B cell (primary cell): ENCODE data around the gene GNAL. TPM values are rescaled to one million over a fixed set of nuclear protein-coding genes. Genes with fewer than 3 reads are reported as not detected.

Experiments
- ATAC-seq: fragments of 200-7000 bp; cut with Tn5 transposase; one replicate; pipeline ENCODE4 v1.10.0; 2021; ENCODE audit warnings: low read depth, mild to moderate bottlenecking, moderate number of reproducible peaks, moderate library complexity
- CTCF ChIA-PET: fragments of 350-600 bp; sonication (Branson Sonifier 250); formaldehyde crosslinking; loops from one replicate; lab custom pipeline; 2021; ENCODE audit warnings: antibody characterized with exemption, inconsistent platforms; lab: Charles Lee
- POLR2A ChIA-PET: fragments of 350-600 bp; sonication (Branson Sonifier 250); formaldehyde crosslinking; loops from one replicate; lab custom pipeline; 2021; ENCODE audit warnings: antibody characterized with exemption; lab: Charles Lee
- DNase-seq: peaks from one replicate; pipeline ENCODE4 v3.0.0; 2013
- H2AFZ ChIP-seq: 2 replicates; pipeline ENCODE4 v1.6.1; 2012; ENCODE audit warnings: mild to moderate bottlenecking, low read depth, low read length; ENCODE audit not compliant: insufficient read depth, poor library complexity, severe bottlenecking
- H3K27ac ChIP-seq, 2 donors: 1 replicate in 1 of 2; 2 replicates in 1 of 2; pipeline ENCODE4 v1.5.1; 2012 to 2013; ENCODE audit warnings: low read length in 2 of 2, mild to moderate bottlenecking in 2 of 2, moderate library complexity in 1 of 2
- H3K27me3 ChIP-seq, 4 experiments: fragments of 200-600 bp in 1 of 4; sonication (generic) in 1 of 4; replicated peaks in 1 of 4; 1 replicate in 2 of 4; 2 replicates in 2 of 4; pipeline versions ENCODE4 v1.6.1 to v1.7.0; 2013 to 2016; ENCODE audit warnings: low read length in 3 of 4, mild to moderate bottlenecking in 2 of 4, mixed read lengths in 1 of 4, moderate library complexity in 1 of 4; ENCODE audit not compliant: insufficient read depth in 4 of 4, control insufficient read depth in 3 of 4; ENCODE audit errors: control extremely low read depth in 1 of 4
- H3K36me3 ChIP-seq, 2 experiments: replicated peaks in 1 of 2; 1 replicate in 1 of 2; 2 replicates in 1 of 2; pipeline versions ENCODE4 v1.6.1 to v1.7.1; 2013; ENCODE audit warnings: low read length in 1 of 2; ENCODE audit not compliant: insufficient read depth in 2 of 2, control insufficient read depth in 1 of 2; ENCODE audit errors: control extremely low read depth in 1 of 2, extremely low read depth in 1 of 2
- H3K4me1 ChIP-seq, 2 donors: fragments of 200-600 bp in 1 of 2; sonication (generic) in 1 of 2; 1 replicate in 1 of 2; 2 replicates in 1 of 2; pipeline versions ENCODE4 v1.5.1 to v1.6.1; 2013 to 2017; ENCODE audit warnings: low read length in 2 of 2; ENCODE audit not compliant: control insufficient read depth in 2 of 2, insufficient read depth in 2 of 2
- H3K4me2 ChIP-seq: replicated peaks from 2 replicates; pipeline ENCODE3; 2012; ENCODE audit warnings: mild to moderate bottlenecking, low read depth, low read length; ENCODE audit not compliant: poor library complexity, severe bottlenecking
- H3K4me3 ChIP-seq, 5 experiments: fragments of 200-600 bp in 1 of 5; sonication (generic) in 1 of 5; 1 replicate in 3 of 5; 2 replicates in 2 of 5; pipeline versions ENCODE4 v1.5.1 to v1.7.0; 2011 to 2016; ENCODE audit warnings: low read length in 4 of 5, mild to moderate bottlenecking in 4 of 5, low read depth in 2 of 5, control low read depth in 1 of 5, moderate library complexity in 1 of 5; ENCODE audit not compliant: insufficient read depth in 1 of 5; ENCODE audit errors: control extremely low read depth in 1 of 5, extremely low read depth in 1 of 5
- H3K79me2 ChIP-seq: fragments of 200-600 bp; sonication (generic); one replicate; pipeline ENCODE4 v1.6.0; 2016; ENCODE audit warnings: low read length; ENCODE audit not compliant: control insufficient read depth, insufficient read depth
- H3K9ac ChIP-seq: fragments of 200-600 bp; sonication (generic); 2 replicates; pipeline ENCODE4 v1.6.1; 2017; ENCODE audit warnings: mild to moderate bottlenecking, low read length, moderate library complexity
- H3K9me3 ChIP-seq, 3 donors: one replicate each; pipeline versions ENCODE4 v1.6.1 to v1.7.1; 2013; ENCODE audit warnings: low read length in 2 of 3; ENCODE audit not compliant: control insufficient read depth in 2 of 3, insufficient read depth in 1 of 3; ENCODE audit errors: control extremely low read depth in 1 of 3
- H4K20me1 ChIP-seq: 2 replicates; pipeline ENCODE4 v1.6.0; 2012; ENCODE audit warnings: mild to moderate bottlenecking, low read length; ENCODE audit not compliant: insufficient read depth, control insufficient read depth, poor library complexity, severe bottlenecking
- H3K27ac Mint-ChIP-seq: one replicate; pipeline ENCODE4 v1.8.0; 2021; ENCODE audit warnings: mixed read lengths
- H3K27me3 Mint-ChIP-seq: one replicate; pipeline ENCODE4 v1.8.0; 2021; ENCODE audit warnings: mixed read lengths
- H3K4me1 Mint-ChIP-seq: one replicate; pipeline ENCODE4 v1.8.0; 2021; ENCODE audit warnings: mixed read lengths
- H3K4me3 Mint-ChIP-seq: one replicate; pipeline ENCODE4 v1.8.0; 2021; ENCODE audit warnings: mixed read lengths
- H3K9me3 Mint-ChIP-seq: one replicate; pipeline ENCODE4 v1.8.0; 2022; ENCODE audit warnings: mixed read lengths; ENCODE audit not compliant: insufficient read depth
- EZH2 ChIP-seq: IDR thresholded peaks from 2 replicates; pipeline ENCODE4 v1.6.1; 2012; ENCODE audit warnings: borderline replicate concordance, low read depth, mild to moderate bottlenecking, moderate library complexity, low read length; ENCODE audit not compliant: insufficient read depth, poor library complexity, severe bottlenecking
- WGBS: methylation state at CpG from one replicate; pipeline ENCODE4 v1.1.5; 2013; ENCODE audit warnings: missing lambda C conversion rate; ENCODE audit not compliant: insufficient coverage; 5-methylcytosine and 5-hydroxymethylcytosine counted together
- intact Hi-C: fragments of 100-400 bp; cut with micrococcal nuclease; formaldehyde crosslinking; loops from one replicate; pipeline ENCODE4 v1.10.0; 2022
- polyA plus RNA-seq: library from polyadenylated mRNA; depleted of rRNA; stranded (reverse); fragments of >200 nt; gene quantifications from 2 replicates; pipeline ENCODE4 v1.2.3, GENCODE V29; 2012
- total RNA-seq, 2 donors: library from RNA; stranded (reverse); fragments of 120-200 nt in 1 of 2; gene quantifications; 1 replicate in 1 of 2; 2 replicates in 1 of 2; pipeline versions ENCODE4 v1.2.3 to v1.2.4, GENCODE V29; 2013 to 2022
- TF ChIP-seq, protein P1 (sequence below): fragments of 200-600 bp; IDR thresholded peaks from one replicate; pipeline ENCODE4 v1.8.0; 2022; ENCODE audit warnings: antibody characterized with exemption, mild to moderate bottlenecking

GNAL gene
- total and polyA plus RNA-seq, 2 donors (not counting 1 experiment from before 2014, with no cell fraction given) = 0.01 to 0.12 TPM

DNA sequence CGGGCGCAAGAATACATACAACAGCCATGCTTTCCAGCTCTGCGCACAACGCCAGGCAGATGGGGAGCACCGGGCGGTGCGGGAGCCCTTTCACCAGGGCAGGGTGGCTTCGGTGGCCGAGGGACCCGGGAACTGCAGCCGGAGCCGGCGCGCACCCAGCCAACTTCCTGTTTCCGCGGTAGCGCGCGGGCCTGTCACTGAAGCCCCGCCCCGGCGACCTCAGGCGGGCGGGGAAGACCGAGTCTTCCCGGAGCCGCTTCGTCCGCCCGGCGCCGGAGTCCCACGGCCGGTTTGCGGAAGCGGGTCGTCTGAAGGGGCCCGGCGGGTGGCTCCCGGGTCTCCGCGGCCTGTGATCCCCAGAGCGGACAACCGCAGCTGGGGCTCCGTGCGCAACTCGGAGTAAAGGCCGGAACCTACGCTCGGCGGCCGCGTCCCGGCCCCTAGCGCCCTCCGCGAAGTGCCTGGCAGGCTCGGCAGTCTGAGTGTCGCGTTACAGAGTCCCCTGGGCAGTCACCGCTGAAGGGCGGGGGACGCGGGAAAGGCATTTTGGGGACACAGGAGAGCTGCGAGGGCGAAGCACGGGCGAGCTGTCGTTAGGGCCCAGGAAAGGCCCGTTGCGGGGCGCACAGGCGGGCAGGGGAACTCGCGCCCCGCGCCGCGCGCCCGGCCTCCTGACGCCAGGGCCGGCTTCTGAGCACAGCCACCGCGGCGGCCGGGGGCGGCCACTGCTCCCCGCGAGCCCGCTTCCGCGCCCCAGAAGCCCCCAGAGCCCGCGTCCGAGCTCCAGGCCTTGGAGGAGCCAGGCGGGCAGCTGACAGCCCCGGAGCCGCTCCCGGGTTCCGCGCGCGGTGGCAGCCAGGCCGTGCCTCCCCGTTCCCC, 219.4 kb downstream of the GNAL start, which contains the start of gene MPPE1:
Gene MPPE1, minus strand, starts transcription at position 136 of the 879 bp plus-strand sequence. CDS start 11,053 bp downstream, outside the sequence.
- ChIA-PET CTCF (interaction anchor here (0.8 to 1.3 kb wide), 4 partner anchors 12 to 89 kb away, joined by 3 to 6 read pairs (median 3); no protein-coding TSS in a partner anchor), POLR2A (interaction anchor here (0.9 kb wide), 1 partner anchor 127 kb away, joined by 3 read pairs; no protein-coding TSS in a partner anchor)
- Histone ChIP-seq H3K79me2 (peaks cover 25% of the 10 kb centered on the region), H4K20me1 (no peaks in the 10 kb centered on the region), H3K9me3 (no peaks in the 10 kb centered on the region), H2AFZ (peak within 1 kb of the TSS; percentile 86), H3K4me3 (peak within 1 kb of the TSS; percentile 75 to 96 (median 84)), H3K36me3 (peaks cover 0 to 16% of the 10 kb centered on the region in 2 experiments), H3K27me3 (no peaks in the 10 kb centered on the region), H3K9ac (peak within 1 kb of the TSS; percentile 75), H3K27ac (peak within 1 kb of the TSS; percentile 93 to 97), H3K4me1 (peaks cover 13 to 18% of the 10 kb centered on the region in 2 donors), H3K4me2 (peak within 1 kb of the TSS; percentile 96)
- peak; percentile 92 for ATAC-seq
- Mint-ChIP-seq H3K9me3 (no peaks in the 10 kb centered on the region), H3K4me3 (peak within 1 kb of the TSS; percentile 93), H3K27ac (peak within 1 kb of the TSS; percentile 94), H3K4me1 (peaks cover 21% of the 10 kb centered on the region), H3K27me3 (no peaks in the 10 kb centered on the region)
- peak; percentile 94 for DNase-seq
- under 1% methylated on average over 106 of the region's 106 CpGs for WGBS
- TF ChIP-seq EZH2 = no peak
- TF ChIP-seq, protein P1, sequence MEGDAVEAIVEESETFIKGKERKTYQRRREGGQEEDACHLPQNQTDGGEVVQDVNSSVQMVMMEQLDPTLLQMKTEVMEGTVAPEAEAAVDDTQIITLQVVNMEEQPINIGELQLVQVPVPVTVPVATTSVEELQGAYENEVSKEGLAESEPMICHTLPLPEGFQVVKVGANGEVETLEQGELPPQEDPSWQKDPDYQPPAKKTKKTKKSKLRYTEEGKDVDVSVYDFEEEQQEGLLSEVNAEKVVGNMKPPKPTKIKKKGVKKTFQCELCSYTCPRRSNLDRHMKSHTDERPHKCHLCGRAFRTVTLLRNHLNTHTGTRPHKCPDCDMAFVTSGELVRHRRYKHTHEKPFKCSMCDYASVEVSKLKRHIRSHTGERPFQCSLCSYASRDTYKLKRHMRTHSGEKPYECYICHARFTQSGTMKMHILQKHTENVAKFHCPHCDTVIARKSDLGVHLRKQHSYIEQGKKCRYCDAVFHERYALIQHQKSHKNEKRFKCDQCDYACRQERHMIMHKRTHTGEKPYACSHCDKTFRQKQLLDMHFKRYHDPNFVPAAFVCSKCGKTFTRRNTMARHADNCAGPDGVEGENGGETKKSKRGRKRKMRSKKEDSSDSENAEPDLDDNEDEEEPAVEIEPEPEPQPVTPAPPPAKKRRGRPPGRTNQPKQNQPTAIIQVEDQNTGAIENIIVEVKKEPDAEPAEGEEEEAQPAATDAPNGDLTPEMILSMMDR = no peak
- intact Hi-C loops = loop anchor here (1.0 kb wide), 3 partner anchors 25 to 72 kb away; partner anchors contain the start of gene CHMP1B
